Uterus (tissue), 4 donors: ENCODE results near the gene ADAMTS2. TPM values are rescaled to one million over a fixed set of nuclear protein-coding genes. Genes with fewer than 3 reads are reported as not detected.

Experiments used
- DNase-seq, 2 donors: peaks; one replicate each; pipeline ENCODE4 v3.0.0-alpha.2; 2019 to 2020
- H3K27ac ChIP-seq, 2 donors: fragments of 200-600 bp; sonication (generic); 1 replicate in 1 of 2; 2 replicates in 1 of 2; pipeline ENCODE4 v1.5.1; 2016 to 2018
- H3K27me3 ChIP-seq, 2 donors: fragments of 200-600 bp; sonication (generic); one replicate each; pipeline ENCODE4 v1.5.1; 2018 to 2019; ENCODE audit warnings: control low read depth in 1 of 2
- H3K36me3 ChIP-seq, 2 donors: fragments of 200-600 bp; sonication (generic); one replicate each; pipeline ENCODE4 v1.5.1; 2019; ENCODE audit warnings: control low read depth in 1 of 2
- H3K4me1 ChIP-seq, 2 donors: fragments of 200-600 bp; sonication (generic); one replicate each; pipeline ENCODE4 v1.5.1; 2018 to 2019; ENCODE audit warnings: control low read depth in 1 of 2
- H3K4me3 ChIP-seq, 2 donors: fragments of 200-600 bp; sonication (generic); 1 replicate in 1 of 2; 2 replicates in 1 of 2; pipeline ENCODE4 v1.5.1; 2018 to 2019; ENCODE audit warnings: mild to moderate bottlenecking in 1 of 2
- H3K9me3 ChIP-seq, 2 donors: fragments of 200-600 bp; sonication (generic); one replicate each; pipeline ENCODE4 v1.5.1; 2019; ENCODE audit warnings: control low read depth in 1 of 2
- CTCF ChIP-seq, 4 experiments: fragments of 200-600 bp in 2 of 4; fragments of 450-650 bp in 2 of 4; sonication (generic) in 2 of 4; IDR thresholded peaks; one replicate each; pipeline ENCODE4 v1.5.1; 2016 to 2019; ENCODE audit warnings: antibody characterized with exemption in 4 of 4, mild to moderate bottlenecking in 2 of 4, moderate library complexity in 1 of 4
- POLR2A ChIP-seq, 2 donors: fragments of 450-650 bp; IDR thresholded peaks; one replicate each; pipeline ENCODE4 v1.6.1; 2016; ENCODE audit warnings: antibody characterized with exemption in 2 of 2, mild to moderate bottlenecking in 1 of 2, moderate library complexity in 1 of 2
- intact Hi-C: fragments of 100-400 bp; cut with DNase I; formaldehyde crosslinking; loops from one replicate; pipeline ENCODE4 v1.15.1; 2023; ENCODE audit warnings: low total_unique reads
- total RNA-seq, 4 donors: library from RNA; depleted of rRNA in 3 of 4; stranded (reverse); fragments of >200 nt in 3 of 4; gene quantifications; one replicate each; pipeline versions ENCODE4 v1.1.0 to v1.2.4, GENCODE V29; 2014 to 2023
- donor health status: DM: yes; HTN: yes; CAD: no.

Gene ADAMTS2
- total RNA-seq, 4 donors from 2014 or later: 4.1 to 97.1 (median 40.3) TPM

- no peak overlapping the region for H3K27ac ChIP-seq
- intact Hi-C loops: no loop called here
- TF ChIP-seq CTCF (IDR thresholded peaks at IDR 0.05): no peak
- TF ChIP-seq POLR2A (IDR thresholded peaks at IDR 0.05): no peak
- H3K27me3 ChIP-seq: no peaks in the 10 kb centered on the region
- no peaks in the 10 kb centered on the region for H3K9me3 ChIP-seq
- no peaks in the 10 kb centered on the region for H3K4me1 ChIP-seq
- DNase-seq: no peak
- H3K36me3 ChIP-seq: no peaks in the 10 kb centered on the region
- no peak overlapping the region for H3K4me3 ChIP-seq
Measured at GRCh38 chr5:179180921-179181645, 164.2 kb downstream of the ADAMTS2 start.

DNA sequence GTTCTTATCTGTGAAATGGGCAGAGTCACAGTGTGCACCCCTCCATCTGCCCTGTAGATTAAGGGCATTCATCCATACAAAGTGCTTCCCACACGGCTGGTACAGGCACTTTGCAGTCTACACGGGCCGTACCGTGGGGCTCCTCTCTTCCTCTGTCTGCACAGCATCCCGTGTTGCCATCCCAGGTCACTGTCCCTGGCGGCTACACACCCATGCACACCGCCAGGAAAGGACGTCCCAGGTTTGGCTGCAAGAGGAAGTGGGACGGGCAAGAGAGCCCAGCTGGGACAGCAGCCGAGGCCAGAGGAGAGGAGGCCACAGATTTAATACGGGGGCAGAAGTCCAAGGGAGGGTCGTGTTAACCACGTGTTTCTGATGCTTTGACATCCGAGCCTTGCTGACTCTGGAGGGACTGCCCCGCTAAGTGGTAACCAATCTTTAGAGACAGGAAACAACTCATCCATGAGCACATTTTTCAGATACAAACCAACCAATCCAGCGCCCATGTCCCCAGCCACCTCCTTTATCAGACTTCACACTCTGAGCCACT is 165.1 kb downstream of the ADAMTS2 start:
- no peaks in the 10 kb centered on the region for H3K27me3 ChIP-seq
- H3K4me1 ChIP-seq: no peaks in the 10 kb centered on the region
- TF ChIP-seq CTCF (IDR thresholded peaks at IDR 0.05) (no peak), POLR2A (IDR thresholded peaks at IDR 0.05) (no peak)
- H3K9me3 ChIP-seq: no peaks in the 10 kb centered on the region
- no peaks in the 10 kb centered on the region for H3K36me3 ChIP-seq
- H3K27ac ChIP-seq: no peak overlapping the region
- intact Hi-C loops: no loop called here
- H3K4me3 ChIP-seq: no peak overlapping the region
- DNase-seq: no peak

GRCh38 chr5:179177711-179178575 is 167.3 kb downstream of the ADAMTS2 start:
- Histone ChIP-seq H3K36me3 (no peaks in the 10 kb centered on the region), H3K27me3 (no peaks in the 10 kb centered on the region), H3K9me3 (no peaks in the 10 kb centered on the region), H3K4me1 (no peaks in the 10 kb centered on the region), H3K27ac (no peak overlapping the region), H3K4me3 (no peak overlapping the region)
- no peak for TF ChIP-seq POLR2A (IDR thresholded peaks at IDR 0.05)
- no peak for TF ChIP-seq CTCF (IDR thresholded peaks at IDR 0.05)
- no peak for DNase-seq
- intact Hi-C loops: no loop called here

- no peak for DNase-seq
- no peak for TF ChIP-seq POLR2A (IDR thresholded peaks at IDR 0.05)
- TF ChIP-seq CTCF (IDR thresholded peaks at IDR 0.05): no peak
- Histone ChIP-seq H3K27ac (no peak overlapping the region), H3K36me3 (no peaks in the 10 kb centered on the region), H3K27me3 (no peaks in the 10 kb centered on the region), H3K4me1 (no peaks in the 10 kb centered on the region), H3K4me3 (no peak overlapping the region), H3K9me3 (no peaks in the 10 kb centered on the region)
- intact Hi-C loops: no loop called here
Measured at GRCh38 chr5:179176571-179177230, 168.6 kb downstream of the ADAMTS2 start.
